Nephron (organoid): ENCODE data around the gene MDK.

Experiments
- H3K27ac Mint-ChIP-seq, 3 experiments: 2 replicates each; pipeline ENCODE4 v1.8.0; 2020; ENCODE audit warnings: mixed read lengths in 3 of 3, mild to moderate bottlenecking in 2 of 3, moderate library complexity in 1 of 3
- H3K27me3 Mint-ChIP-seq: 2 replicates; pipeline ENCODE4 v1.8.0; 2021; ENCODE audit warnings: low read depth, mild to moderate bottlenecking, moderate library complexity, mixed read lengths
- H3K36me3 Mint-ChIP-seq: 2 replicates; pipeline ENCODE4 v1.8.0; 2020; ENCODE audit warnings: low read depth, mixed read lengths
- H3K4me1 Mint-ChIP-seq: 2 replicates; pipeline ENCODE4 v1.8.0; 2020; ENCODE audit warnings: mixed read lengths
- H3K4me3 Mint-ChIP-seq, 3 experiments: 2 replicates each; pipeline ENCODE4 v1.8.0; 2020; ENCODE audit warnings: mild to moderate bottlenecking in 3 of 3, mixed read lengths in 3 of 3, moderate library complexity in 2 of 3
- H3K9me3 Mint-ChIP-seq: 2 replicates; pipeline ENCODE4 v1.8.0; 2020; ENCODE audit warnings: mixed read lengths
- TF ChIP-seq, protein P1 (sequence below), 3 experiments: fragments of 200-600 bp; sonication (generic); IDR thresholded peaks; one replicate each; pipeline ENCODE4 v1.5.0; 2021; ENCODE audit warnings: antibody characterized with exemption in 3 of 3; ENCODE audit not compliant: unreplicated experiment in 3 of 3

The MDK gene

GRCh38 chr11:46385169-46386004, 3.9 kb downstream of the MDK start:
- TF ChIP-seq, protein P1, sequence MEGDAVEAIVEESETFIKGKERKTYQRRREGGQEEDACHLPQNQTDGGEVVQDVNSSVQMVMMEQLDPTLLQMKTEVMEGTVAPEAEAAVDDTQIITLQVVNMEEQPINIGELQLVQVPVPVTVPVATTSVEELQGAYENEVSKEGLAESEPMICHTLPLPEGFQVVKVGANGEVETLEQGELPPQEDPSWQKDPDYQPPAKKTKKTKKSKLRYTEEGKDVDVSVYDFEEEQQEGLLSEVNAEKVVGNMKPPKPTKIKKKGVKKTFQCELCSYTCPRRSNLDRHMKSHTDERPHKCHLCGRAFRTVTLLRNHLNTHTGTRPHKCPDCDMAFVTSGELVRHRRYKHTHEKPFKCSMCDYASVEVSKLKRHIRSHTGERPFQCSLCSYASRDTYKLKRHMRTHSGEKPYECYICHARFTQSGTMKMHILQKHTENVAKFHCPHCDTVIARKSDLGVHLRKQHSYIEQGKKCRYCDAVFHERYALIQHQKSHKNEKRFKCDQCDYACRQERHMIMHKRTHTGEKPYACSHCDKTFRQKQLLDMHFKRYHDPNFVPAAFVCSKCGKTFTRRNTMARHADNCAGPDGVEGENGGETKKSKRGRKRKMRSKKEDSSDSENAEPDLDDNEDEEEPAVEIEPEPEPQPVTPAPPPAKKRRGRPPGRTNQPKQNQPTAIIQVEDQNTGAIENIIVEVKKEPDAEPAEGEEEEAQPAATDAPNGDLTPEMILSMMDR (IDR thresholded peaks at IDR 0.05; ENCODE audit: unreplicated experiment in 3 of 3) = no peak
- Mint-ChIP-seq H3K4me3 (peak overlapping the region; percentile 54 to 71 (median 58)), H3K36me3 (peaks cover 13% of the 10 kb centered on the region), H3K27me3 (peaks cover 49% of the 10 kb centered on the region), H3K9me3 (no peaks in the 10 kb centered on the region), H3K27ac (no peak overlapping the region), H3K4me1 (peaks cover 11% of the 10 kb centered on the region)

- Mint-ChIP-seq H3K4me3 (peak overlapping the region in 1 of 3 experiments; percentile 30), H3K36me3 (peaks cover 13% of the 10 kb centered on the region), H3K9me3 (no peaks in the 10 kb centered on the region), H3K27ac (no peak overlapping the region), H3K4me1 (peaks cover 11% of the 10 kb centered on the region), H3K27me3 (peaks cover 56% of the 10 kb centered on the region)
- TF ChIP-seq, protein P1 (IDR thresholded peaks at IDR 0.05; ENCODE audit: unreplicated experiment in 3 of 3) = no peak
These were observed 4.6 kb downstream of the MDK start for GRCh38 chr11:46386005-46386578.

DNA sequence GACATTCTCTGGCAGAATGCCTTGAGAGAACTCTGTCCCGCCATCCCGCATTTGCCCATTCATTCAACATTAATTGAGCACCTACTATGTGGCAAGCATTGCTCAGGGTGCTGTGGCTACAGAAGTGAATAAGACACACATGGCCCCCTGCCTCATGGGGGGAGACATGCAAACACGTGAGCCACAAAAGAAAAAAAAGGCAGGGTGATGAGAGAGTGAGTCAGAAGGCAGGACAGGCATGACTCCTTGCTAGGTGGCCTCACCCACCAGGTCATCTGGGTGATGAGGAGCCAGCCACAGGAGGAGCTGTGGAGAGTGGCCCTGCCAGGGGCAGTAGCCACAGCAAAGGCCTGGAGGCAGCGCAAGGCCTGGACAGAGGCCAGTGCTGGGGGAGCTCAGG, 5.2 kb downstream of the MDK start:
- Mint-ChIP-seq H3K27ac (no peak overlapping the region), H3K27me3 (peaks cover 57% of the 10 kb centered on the region), H3K36me3 (peaks cover 13% of the 10 kb centered on the region), H3K4me3 (peak overlapping the region in 1 of 3 experiments; percentile 30), H3K4me1 (peaks cover 11% of the 10 kb centered on the region), H3K9me3 (no peaks in the 10 kb centered on the region)
- TF ChIP-seq, protein P1 (IDR thresholded peaks at IDR 0.05; ENCODE audit: unreplicated experiment in 3 of 3) = no peak

DNA sequence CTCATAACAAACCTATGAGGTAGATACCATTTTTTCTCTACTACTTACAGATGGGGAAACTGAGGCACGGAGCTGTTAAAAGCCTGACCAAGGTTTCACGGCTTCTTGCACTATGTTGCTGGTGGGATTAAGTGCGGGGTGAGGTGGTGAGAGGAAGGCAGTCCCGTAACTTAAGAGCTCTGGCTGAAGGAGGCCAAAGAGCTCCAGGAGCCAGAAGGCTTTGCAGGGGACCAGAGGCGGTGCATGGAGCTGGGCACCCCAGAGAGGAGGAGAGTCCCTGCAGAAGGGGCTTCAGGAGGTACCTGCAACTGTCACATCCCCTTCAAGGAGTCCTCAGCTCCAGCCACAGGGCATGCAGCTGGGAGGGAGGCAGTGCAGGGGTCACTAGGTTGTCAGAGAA, 6.0 kb downstream of the MDK start:
- H3K9me3 Mint-ChIP-seq = no peaks in the 10 kb centered on the region
- H3K27ac Mint-ChIP-seq = no peak overlapping the region
- peaks cover 11% of the 10 kb centered on the region for H3K4me1 Mint-ChIP-seq
- TF ChIP-seq, protein P1 (IDR thresholded peaks at IDR 0.05; ENCODE audit: unreplicated experiment in 3 of 3) = no peak
- H3K27me3 Mint-ChIP-seq = peaks cover 58% of the 10 kb centered on the region
- peaks cover 13% of the 10 kb centered on the region for H3K36me3 Mint-ChIP-seq
- H3K4me3 Mint-ChIP-seq = no peak overlapping the region

- Mint-ChIP-seq H3K36me3 (peaks cover 13% of the 10 kb centered on the region), H3K4me1 (peaks cover 18% of the 10 kb centered on the region), H3K27ac (no peak overlapping the region), H3K4me3 (peak overlapping the region; percentile 48 to 64 (median 63)), H3K27me3 (peaks cover 64% of the 10 kb centered on the region), H3K9me3 (no peaks in the 10 kb centered on the region)
- TF ChIP-seq, protein P1 (IDR thresholded peaks at IDR 0.05; ENCODE audit: unreplicated experiment in 3 of 3) = no peak
These were observed 6.6 kb downstream of the MDK start for GRCh38 chr11:46387919-46388618.
